ENCODE measurements around the gene PHF21B.

Gene PHF21B

DNA sequence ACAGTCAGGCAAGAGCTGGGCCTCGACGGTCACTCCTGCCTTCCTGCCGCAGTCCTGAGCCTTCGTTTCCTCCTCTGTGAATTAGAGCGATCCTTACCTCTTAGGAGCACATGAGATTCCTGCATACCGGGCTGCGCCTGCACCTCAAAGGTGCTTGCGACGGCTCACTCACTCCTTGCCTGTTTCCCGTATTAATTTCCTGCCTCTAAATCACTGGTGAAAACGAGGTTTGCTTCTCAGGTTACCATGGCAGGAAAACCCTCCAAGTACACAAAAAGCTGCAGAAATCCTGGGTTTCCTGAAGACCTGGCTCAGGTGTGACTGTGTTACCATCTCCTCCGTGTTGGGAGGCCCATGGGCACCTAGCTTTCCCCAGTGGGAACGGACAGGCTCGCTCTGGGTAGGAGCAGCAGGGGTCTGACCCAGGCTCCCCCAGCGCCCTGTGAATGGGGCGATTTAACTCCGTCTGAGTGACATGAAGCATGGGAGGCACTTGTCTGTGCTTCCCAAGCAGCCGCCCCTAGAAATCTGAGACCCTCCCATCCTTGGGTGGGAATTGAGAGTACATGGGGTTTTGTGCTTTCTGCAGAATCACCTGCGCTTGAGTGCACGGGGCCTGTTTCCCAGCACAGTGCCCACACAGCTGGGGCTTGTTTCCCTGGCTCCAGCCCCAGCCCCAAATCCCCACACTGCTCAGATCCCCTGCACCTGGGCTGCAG lies 64.8 kb downstream of the PHF21B start:
- H3K4me1 ChIP-seq: no peaks in the 10 kb centered on the region

DNA sequence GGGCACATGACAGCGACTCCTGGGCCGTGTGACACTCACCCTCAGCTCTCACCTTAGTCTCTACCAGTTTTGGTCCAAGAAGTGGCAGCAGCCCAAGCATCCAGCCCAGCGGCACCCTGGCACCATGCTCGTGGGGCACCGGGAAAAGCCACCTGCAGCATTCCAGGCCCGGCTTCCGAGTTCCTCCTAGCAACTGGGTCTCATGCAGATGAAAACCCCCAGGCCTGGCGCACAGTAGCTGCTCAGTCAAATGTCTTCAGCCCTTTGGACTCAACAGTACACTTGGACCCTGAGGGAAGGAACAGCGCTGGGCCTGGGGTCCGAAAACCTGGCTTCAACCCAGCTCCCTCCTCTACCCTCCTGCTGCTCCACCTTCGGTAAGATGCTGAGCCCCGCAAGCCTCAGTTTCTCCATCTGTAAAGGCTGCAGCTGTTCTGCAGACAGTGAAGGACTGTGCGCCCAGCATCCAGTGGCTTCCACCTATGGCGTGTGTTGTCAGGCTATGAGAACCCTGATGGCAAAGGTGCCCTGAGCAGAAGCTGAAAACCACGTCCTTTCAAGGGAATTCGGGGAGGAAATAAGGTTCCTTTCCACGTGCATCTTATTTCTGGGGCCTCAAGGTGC lies 66.0 kb downstream of the PHF21B start:
- H3K4me1 ChIP-seq: no peaks in the 10 kb centered on the region
- no peaks in the 10 kb centered on the region for H3K9me3 ChIP-seq
- no peak overlapping the region for H3K4me3 ChIP-seq
- no peak overlapping the region for H3K27ac ChIP-seq
- peaks cover 0 to 73% of the 10 kb centered on the region in 2 donors for H3K27me3 ChIP-seq
- intact Hi-C loops (cut with DNase I; ENCODE audit: low total_unique reads): no loop called here
- H3K36me3 ChIP-seq: no peaks in the 10 kb centered on the region
- DNase-seq: no peak
- TF ChIP-seq, protein P1, sequence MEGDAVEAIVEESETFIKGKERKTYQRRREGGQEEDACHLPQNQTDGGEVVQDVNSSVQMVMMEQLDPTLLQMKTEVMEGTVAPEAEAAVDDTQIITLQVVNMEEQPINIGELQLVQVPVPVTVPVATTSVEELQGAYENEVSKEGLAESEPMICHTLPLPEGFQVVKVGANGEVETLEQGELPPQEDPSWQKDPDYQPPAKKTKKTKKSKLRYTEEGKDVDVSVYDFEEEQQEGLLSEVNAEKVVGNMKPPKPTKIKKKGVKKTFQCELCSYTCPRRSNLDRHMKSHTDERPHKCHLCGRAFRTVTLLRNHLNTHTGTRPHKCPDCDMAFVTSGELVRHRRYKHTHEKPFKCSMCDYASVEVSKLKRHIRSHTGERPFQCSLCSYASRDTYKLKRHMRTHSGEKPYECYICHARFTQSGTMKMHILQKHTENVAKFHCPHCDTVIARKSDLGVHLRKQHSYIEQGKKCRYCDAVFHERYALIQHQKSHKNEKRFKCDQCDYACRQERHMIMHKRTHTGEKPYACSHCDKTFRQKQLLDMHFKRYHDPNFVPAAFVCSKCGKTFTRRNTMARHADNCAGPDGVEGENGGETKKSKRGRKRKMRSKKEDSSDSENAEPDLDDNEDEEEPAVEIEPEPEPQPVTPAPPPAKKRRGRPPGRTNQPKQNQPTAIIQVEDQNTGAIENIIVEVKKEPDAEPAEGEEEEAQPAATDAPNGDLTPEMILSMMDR (IDR thresholded peaks at IDR 0.05): no peak

More for the DNA sequence above, 64.8 kb downstream of the PHF21B start:
- Histone ChIP-seq H3K9me3 (no peaks in the 10 kb centered on the region), H3K27ac (no peak overlapping the region), H3K36me3 (no peaks in the 10 kb centered on the region), H3K4me3 (no peak overlapping the region), H3K27me3 (peaks cover 0 to 61% of the 10 kb centered on the region in 2 donors)
- intact Hi-C loops (cut with DNase I; ENCODE audit: low total_unique reads): no loop called here
- TF ChIP-seq, protein P1 (IDR thresholded peaks at IDR 0.05): no peak
- DNase-seq: no peak

DNA sequence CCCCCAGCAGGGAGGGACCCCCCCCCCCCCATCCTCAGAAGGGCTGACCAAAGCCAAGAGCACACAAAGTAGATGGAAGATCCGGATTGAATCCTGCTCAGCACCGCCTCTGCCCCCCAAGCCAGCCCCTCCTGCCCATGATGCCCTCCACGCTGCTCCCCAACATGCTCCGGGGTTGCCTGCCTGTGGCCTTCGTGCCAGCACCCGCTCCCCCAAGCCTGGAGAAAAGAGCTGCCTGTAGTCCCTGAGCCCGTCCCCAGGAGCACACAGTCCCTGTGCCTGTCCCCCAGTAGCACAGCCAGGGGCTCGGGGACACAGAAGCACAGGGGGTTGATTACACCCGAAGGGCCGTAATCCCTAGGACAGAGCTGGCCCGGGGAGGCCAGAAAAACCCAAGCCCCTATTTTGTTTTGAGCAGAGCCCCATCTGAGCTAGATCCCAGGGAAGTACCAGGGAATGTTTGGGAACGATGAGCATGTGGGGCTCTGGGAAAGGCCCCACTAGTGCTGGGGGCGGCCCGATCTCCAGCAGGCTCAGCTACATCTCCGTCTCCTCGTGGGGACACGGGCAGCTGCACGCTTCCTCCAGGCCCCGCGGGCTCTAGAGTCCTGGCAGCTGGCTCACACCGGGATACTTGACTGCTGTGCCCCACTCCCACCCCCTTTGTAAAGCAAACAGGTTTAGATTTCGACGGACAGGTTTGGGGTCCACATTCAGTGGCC lies 66.7 kb downstream of the PHF21B start:
- Histone ChIP-seq H3K4me3 (no peak overlapping the region), H3K4me1 (no peaks in the 10 kb centered on the region), H3K27me3 (peaks cover 0 to 78% of the 10 kb centered on the region in 2 donors), H3K9me3 (no peaks in the 10 kb centered on the region), H3K27ac (no peak overlapping the region), H3K36me3 (no peaks in the 10 kb centered on the region)
- TF ChIP-seq, protein P1 (IDR thresholded peaks at IDR 0.05): no peak
- intact Hi-C loops (cut with DNase I; ENCODE audit: low total_unique reads): no loop called here
- DNase-seq: no peak

DNA sequence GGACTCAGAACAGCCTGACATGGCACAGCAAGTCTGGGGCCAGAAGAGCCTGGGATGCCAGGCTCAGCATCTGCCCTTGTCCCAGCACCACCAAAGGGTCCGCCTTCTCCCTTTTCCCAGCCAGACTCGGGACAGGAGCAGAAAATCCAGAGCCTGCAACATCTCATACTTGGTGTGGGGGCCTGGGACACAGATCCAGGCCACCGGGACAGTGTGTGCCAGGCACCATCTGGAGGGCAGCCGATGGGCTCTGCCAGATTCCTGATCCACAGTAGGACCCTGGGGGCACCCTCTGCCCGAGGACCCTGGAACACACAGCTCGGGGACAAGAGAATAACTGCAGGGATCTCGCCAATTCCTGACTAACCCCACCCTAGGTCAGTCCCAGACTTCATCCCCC lies 67.7 kb downstream of the PHF21B start:
- Histone ChIP-seq H3K4me1 (no peaks in the 10 kb centered on the region), H3K9me3 (no peaks in the 10 kb centered on the region), H3K27me3 (peaks cover 0 to 73% of the 10 kb centered on the region in 2 donors), H3K36me3 (no peaks in the 10 kb centered on the region), H3K4me3 (no peak overlapping the region), H3K27ac (no peak overlapping the region)
- TF ChIP-seq, protein P1 (IDR thresholded peaks at IDR 0.05): no peak
- intact Hi-C loops (cut with DNase I; ENCODE audit: low total_unique reads): no loop called here
- DNase-seq: no peak

DNA sequence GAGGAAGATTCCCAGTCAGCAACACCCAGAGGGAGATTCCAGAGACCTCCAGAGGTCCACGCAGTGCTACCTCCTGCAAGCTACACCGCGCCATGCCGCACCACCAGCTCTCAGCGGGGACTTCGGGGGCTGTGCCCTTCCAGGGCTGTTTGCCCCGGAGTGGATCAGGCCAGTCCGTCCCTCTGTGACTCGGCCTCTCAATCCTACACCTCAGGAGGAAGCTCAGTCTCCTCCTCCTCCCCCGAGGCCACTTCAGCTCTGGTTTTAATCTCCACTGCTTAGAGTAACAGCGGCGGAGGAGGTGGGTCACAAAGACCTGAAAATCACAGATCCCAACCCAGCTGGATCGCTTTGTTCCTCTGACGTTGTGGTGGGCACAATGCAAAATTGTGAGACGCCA lies 68.6 kb downstream of the PHF21B start:
- H3K27me3 ChIP-seq: peaks cover 0 to 74% of the 10 kb centered on the region in 2 donors
- no peak overlapping the region for H3K4me3 ChIP-seq
- TF ChIP-seq, protein P1 (IDR thresholded peaks at IDR 0.05): no peak
- DNase-seq: no peak
- no peaks in the 10 kb centered on the region for H3K9me3 ChIP-seq
- H3K4me1 ChIP-seq: no peaks in the 10 kb centered on the region
- no peak overlapping the region for H3K27ac ChIP-seq
- H3K36me3 ChIP-seq: no peaks in the 10 kb centered on the region
- intact Hi-C loops (cut with DNase I; ENCODE audit: low total_unique reads): no loop called here

All from tibial artery (tissue), 4 donors.